Measurements from ENCODE around the gene NUDT16L1.

- TF ChIP-seq CTCF (IDR thresholded peaks at IDR 0.05) (no peak), ATF2 (CRISPR knock-in tag; IDR thresholded peaks at IDR 0.05; ENCODE audit: borderline replicate concordance, low read depth) (no peak), USF2 (CRISPR knock-in tag; IDR thresholded peaks at IDR 0.05) (no peak), TEAD1 (CRISPR knock-in tag; IDR thresholded peaks at IDR 0.05) (no peak), SP1 (CRISPR knock-in tag; conservative IDR thresholded peaks at IDR 0.05) (no peak)
Observed at GRCh38 chr16:4684763-4685162, 8.6 kb upstream of the NUDT16L1 start.
